ENCODE measurements around the gene CCDC47. TPM values are rescaled to one million over a fixed set of nuclear protein-coding genes. Genes with fewer than 3 reads are reported as not detected.

Gene CCDC47
- total RNA-seq, 1 donor from 2014 or later = 71.8 TPM

DNA sequence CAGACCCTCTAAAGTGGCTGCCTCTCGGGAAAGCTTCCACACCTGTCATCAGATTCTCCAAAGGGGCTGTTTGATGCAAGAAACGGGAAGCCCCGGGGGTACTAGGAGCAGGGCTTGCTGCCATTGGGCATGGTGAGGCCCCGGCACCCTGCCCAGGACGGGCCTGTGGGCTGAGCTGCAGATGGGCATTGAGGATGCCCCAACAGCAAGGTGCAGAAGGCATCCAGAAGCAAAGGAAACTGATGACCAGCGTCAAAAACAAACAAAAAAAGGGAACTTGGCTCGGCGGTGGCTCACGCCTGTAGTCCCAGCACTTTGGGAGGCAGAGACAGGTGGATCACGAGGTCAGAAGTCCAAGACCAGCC is 72.0 kb downstream of the CCDC47 start:
- Mint-ChIP-seq H3K4me3 (peak overlapping the region; percentile 75), H3K27me3 (no peaks in the 10 kb centered on the region), H3K4me1 (ENCODE audit: unreplicated experiment) (peaks cover 21% of the 10 kb centered on the region), H3K36me3 (peaks cover 10% of the 10 kb centered on the region), H3K9me3 (no peaks in the 10 kb centered on the region), H3K27ac (no peak overlapping the region)
- TF ChIP-seq, protein P1, sequence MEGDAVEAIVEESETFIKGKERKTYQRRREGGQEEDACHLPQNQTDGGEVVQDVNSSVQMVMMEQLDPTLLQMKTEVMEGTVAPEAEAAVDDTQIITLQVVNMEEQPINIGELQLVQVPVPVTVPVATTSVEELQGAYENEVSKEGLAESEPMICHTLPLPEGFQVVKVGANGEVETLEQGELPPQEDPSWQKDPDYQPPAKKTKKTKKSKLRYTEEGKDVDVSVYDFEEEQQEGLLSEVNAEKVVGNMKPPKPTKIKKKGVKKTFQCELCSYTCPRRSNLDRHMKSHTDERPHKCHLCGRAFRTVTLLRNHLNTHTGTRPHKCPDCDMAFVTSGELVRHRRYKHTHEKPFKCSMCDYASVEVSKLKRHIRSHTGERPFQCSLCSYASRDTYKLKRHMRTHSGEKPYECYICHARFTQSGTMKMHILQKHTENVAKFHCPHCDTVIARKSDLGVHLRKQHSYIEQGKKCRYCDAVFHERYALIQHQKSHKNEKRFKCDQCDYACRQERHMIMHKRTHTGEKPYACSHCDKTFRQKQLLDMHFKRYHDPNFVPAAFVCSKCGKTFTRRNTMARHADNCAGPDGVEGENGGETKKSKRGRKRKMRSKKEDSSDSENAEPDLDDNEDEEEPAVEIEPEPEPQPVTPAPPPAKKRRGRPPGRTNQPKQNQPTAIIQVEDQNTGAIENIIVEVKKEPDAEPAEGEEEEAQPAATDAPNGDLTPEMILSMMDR (conservative IDR thresholded peaks at IDR 0.05) = no peak
- no peak for DNase-seq (ENCODE audit: extremely low spot score, unreplicated experiment)

DNA sequence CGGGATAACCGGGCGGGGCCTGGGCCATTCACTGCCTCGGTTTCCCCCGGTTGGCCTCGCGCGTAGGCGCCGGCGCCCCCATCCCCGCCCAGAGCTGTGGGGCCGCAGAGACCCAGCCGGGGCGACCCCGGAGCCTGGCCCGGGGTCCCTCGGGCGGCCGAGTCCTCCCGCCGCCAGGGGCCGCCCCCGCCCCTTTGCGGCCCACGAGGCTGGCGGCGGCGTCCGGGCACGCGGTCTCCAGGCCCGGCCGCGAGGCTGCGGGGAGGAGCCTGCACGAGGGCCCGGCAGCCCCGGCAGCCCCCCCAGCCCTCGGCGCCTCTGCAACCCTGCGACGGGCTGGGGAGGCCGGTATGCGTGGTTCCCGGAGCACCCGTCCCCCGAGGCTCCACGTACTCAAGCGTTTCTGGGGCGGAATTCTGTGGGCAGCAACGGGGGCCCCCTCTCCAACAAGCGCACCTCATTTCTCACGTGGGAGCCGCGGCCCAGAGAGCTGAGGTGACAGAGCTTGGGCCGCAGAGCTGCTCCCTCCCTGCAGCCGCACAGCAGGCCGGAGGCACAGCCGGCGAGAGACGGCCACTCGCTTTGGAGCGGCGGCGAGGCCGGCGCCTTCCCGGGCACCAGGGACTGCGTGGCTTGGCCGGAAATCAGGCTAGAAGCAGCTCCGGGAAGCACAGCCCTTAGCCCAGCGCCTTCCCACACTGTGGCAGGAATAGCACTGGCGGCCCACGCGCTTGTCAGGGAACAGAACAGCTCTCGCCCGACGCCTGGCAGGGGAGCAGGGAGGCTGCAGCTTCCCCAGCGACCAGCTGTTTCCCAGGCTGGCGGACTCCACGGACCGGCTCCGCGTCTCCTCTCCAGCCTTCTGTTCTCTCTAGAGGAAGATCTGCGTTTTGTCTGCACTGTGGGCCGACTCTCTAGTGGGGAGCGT is 72.6 kb downstream of the CCDC47 start:
- Mint-ChIP-seq H3K27me3 (no peaks in the 10 kb centered on the region), H3K27ac (no peak overlapping the region), H3K4me1 (ENCODE audit: unreplicated experiment) (peaks cover 21% of the 10 kb centered on the region), H3K4me3 (peak overlapping the region; percentile 75), H3K36me3 (peaks cover 10% of the 10 kb centered on the region), H3K9me3 (no peaks in the 10 kb centered on the region)
- TF ChIP-seq, protein P1 (conservative IDR thresholded peaks at IDR 0.05) = peak; percentile 48
- no peak for DNase-seq (ENCODE audit: extremely low spot score, unreplicated experiment)

DNA sequence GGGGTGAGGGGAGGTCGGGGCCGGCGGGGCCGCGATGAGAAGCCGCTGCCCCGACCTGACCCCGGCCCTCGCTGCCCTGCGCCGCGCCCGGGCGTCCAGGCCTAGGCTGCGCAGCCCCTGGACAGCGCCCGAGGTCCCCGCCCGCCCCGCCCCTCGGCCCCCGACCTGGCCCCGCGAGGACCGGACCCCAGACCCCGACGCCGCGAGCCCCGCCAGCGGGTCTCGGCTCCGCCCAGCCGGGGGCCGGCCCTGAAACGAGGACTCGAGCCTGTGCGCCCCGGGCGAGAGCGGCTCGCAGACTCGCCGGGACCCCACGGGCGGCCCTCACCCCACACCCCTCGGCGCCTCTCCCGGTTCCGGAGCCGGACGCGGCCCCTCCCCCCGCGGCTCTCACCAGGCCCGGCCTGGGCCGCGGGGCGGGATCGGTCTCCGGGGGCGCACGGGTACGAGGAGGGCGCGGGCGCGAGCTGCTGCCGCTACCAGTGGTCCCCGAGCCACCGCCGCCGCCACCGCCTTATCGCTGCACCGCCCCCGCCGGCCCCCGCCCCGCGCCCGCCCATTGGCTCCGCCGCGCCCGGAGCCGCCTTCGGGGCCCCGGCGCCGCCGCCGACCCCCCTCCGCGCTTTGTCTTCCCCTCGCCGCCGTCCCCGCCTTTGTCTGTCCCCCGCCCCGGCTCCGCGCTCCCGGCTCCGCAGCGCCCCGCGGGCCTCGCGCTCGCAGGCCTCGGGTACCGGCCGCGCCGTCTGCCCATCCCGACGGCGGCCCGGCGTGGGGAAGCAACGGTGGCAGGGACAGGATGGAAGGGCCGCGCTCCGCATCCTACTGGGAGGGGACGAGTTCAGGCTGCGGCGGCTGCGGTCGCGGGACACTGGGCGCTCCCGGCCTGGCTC is 73.5 kb downstream of the CCDC47 start, which contains the start of gene LIMD2:
TSS of gene LIMD2 (minus strand) at position 488 of the 890 bp plus-strand sequence. CDS start 827 bp downstream, outside the sequence.
- peaks cover 10% of the 10 kb centered on the region for H3K36me3 Mint-ChIP-seq
- H3K4me1 Mint-ChIP-seq (ENCODE audit: unreplicated experiment) = peaks cover 17% of the 10 kb centered on the region
- no peak within 1 kb of the TSS for H3K27ac Mint-ChIP-seq
- no peaks in the 10 kb centered on the region for H3K9me3 Mint-ChIP-seq
- no peaks in the 10 kb centered on the region for H3K27me3 Mint-ChIP-seq
- TF ChIP-seq, protein P1 (conservative IDR thresholded peaks at IDR 0.05) = no peak
- DNase-seq (ENCODE audit: extremely low spot score, unreplicated experiment) = no peak
- H3K4me3 Mint-ChIP-seq = peak within 1 kb of the TSS; percentile 77

DNA sequence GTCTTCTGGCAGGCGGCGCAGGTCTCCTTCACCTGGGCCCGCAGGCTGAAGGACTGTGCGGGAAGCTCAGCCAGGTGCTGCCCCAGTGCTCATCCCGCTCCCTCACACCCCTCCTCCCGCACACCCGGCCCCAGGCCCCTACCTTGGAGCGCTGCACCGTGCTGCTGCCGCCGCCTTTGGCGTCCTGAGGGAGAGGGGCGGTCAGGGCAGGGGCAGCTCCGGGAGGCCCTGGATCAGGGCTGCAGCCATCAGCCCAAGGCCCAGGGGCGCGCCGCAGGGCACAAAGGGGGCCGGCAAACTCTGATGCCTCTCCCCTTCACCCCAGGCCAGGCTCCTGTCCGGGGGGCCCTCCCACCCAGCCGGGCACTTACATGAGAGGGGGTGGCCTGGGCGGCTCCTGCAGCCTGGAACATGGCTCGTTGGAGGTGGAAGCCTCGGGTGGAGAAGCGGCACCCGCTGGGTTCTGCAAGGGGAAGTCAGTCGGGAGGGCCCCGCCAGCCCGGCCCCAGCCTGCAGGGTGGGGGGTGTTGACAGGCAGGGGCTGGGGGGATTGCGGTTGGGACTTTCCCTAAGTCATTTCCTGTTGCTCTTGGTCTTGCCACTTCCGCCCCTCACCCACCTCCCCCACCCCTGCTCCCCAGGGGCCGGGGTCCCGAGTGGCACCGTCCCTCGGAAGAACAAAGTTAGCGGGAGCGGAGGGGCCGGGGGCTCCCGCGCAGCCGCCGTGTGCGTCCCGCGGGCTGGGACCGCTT is 74.3 kb downstream of the CCDC47 start:
- Mint-ChIP-seq H3K27me3 (no peaks in the 10 kb centered on the region), H3K4me1 (ENCODE audit: unreplicated experiment) (peaks cover 17% of the 10 kb centered on the region), H3K27ac (no peak overlapping the region), H3K9me3 (no peaks in the 10 kb centered on the region), H3K36me3 (peaks cover 10% of the 10 kb centered on the region), H3K4me3 (peak overlapping the region; percentile 87)
- DNase-seq (ENCODE audit: extremely low spot score, unreplicated experiment) = no peak
- TF ChIP-seq, protein P1 (conservative IDR thresholded peaks at IDR 0.05) = no peak

DNA sequence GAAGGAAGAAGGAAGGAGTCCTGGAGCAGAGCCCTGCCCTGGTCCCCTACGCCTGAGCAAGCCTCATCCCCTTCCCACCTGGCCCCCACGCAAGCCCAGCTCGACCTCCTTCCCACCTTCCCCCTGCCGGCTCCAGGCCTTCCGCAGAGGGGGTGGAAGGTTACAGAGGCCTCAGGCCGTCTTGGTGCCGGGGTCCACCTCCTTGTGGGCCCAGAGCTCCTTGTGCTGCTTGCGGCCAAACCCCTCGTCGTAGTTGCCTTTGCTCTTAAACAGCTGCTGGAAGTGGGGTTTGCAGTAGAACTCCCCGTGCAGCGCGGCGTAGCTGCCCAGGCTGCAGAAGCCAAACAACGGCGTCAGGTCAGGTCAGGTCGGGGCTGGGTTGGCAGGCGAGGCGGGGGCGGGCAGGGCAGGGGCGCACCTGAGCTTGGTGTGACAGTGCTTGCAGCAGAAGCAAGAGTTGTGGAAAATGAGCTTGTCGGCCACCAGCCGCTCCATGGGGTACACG is 75.0 kb downstream of the CCDC47 start:
- no peak overlapping the region for H3K27ac Mint-ChIP-seq
- H3K27me3 Mint-ChIP-seq = no peaks in the 10 kb centered on the region

More for the DNA sequence above, 75.0 kb downstream of the CCDC47 start:
- Mint-ChIP-seq H3K4me1 (ENCODE audit: unreplicated experiment) (peaks cover 12% of the 10 kb centered on the region), H3K4me3 (peak overlapping the region; percentile 87), H3K36me3 (peaks cover 6% of the 10 kb centered on the region), H3K9me3 (no peaks in the 10 kb centered on the region)
- DNase-seq (ENCODE audit: extremely low spot score, unreplicated experiment) = no peak
- TF ChIP-seq, protein P1 (conservative IDR thresholded peaks at IDR 0.05) = no peak
